Measurements from ENCODE around the gene ZSWIM6.

ZSWIM6 gene

GRCh38 chr5:61333321-61333953 lies 1.4 kb downstream of the ZSWIM6 start:
- DNase-seq = peak; percentile 26

GRCh38 chr5:61333954-61334867 lies 2.2 kb downstream of the ZSWIM6 start:
- DNase-seq = no peak

- DNase-seq = no peak
These were observed 3.0 kb downstream of the ZSWIM6 start for GRCh38 chr5:61334868-61335615.

- DNase-seq = no peak
These were observed 7.7 kb downstream of the ZSWIM6 start for GRCh38 chr5:61339764-61340163.

- DNase-seq = no peak
These were observed 8.8 kb downstream of the ZSWIM6 start for GRCh38 chr5:61340775-61341361.

GRCh38 chr5:61342071-61342501 lies 10.0 kb downstream of the ZSWIM6 start:
- no peak for DNase-seq

GRCh38 chr5:61344187-61344944 lies 12.3 kb downstream of the ZSWIM6 start:
- DNase-seq = no peak

- no peak for DNase-seq
These were observed 14.5 kb downstream of the ZSWIM6 start for GRCh38 chr5:61346511-61346910.

GRCh38 chr5:61347080-61347479 lies 15.0 kb downstream of the ZSWIM6 start:
- DNase-seq = no peak

GRCh38 chr5:61348447-61348846 lies 16.4 kb downstream of the ZSWIM6 start:
- DNase-seq = no peak

- DNase-seq = no peak
These were observed 17.9 kb downstream of the ZSWIM6 start for GRCh38 chr5:61349935-61350334.

- DNase-seq = no peak
These were observed 18.5 kb downstream of the ZSWIM6 start for GRCh38 chr5:61350535-61350934.

- DNase-seq = no peak
These were observed 19.7 kb downstream of the ZSWIM6 start for GRCh38 chr5:61351733-61352132.

- DNase-seq = no peak
These were observed 20.1 kb downstream of the ZSWIM6 start for GRCh38 chr5:61352180-61352579.

- no peak for DNase-seq
These were observed 20.6 kb downstream of the ZSWIM6 start for GRCh38 chr5:61352612-61353156.

- no peak for DNase-seq
These were observed 21.2 kb downstream of the ZSWIM6 start for GRCh38 chr5:61353293-61353692.

GRCh38 chr5:61354199-61354598 lies 22.1 kb downstream of the ZSWIM6 start:
- no peak for DNase-seq

- no peak for DNase-seq
These were observed 25.7 kb downstream of the ZSWIM6 start for GRCh38 chr5:61357745-61358144.

GRCh38 chr5:61362796-61363368 lies 30.8 kb downstream of the ZSWIM6 start:
- DNase-seq = no peak

- DNase-seq = no peak
These were observed 31.5 kb downstream of the ZSWIM6 start for GRCh38 chr5:61363401-61364114.

Data from stimulated activated CD4-positive, alpha-beta T cell treated with anti-CD3 and anti-CD28 coated beads, Interleukin-4, amount 100 ng/mL, for 1 hour (primary cell).